Nephron (organoid): ENCODE data around the gene MGP.

Experiments
- H3K27ac Mint-ChIP-seq, 3 experiments: 2 replicates each; pipeline ENCODE4 v1.8.0; 2020; ENCODE audit warnings: mixed read lengths in 3 of 3, mild to moderate bottlenecking in 2 of 3, moderate library complexity in 1 of 3
- H3K27me3 Mint-ChIP-seq: 2 replicates; pipeline ENCODE4 v1.8.0; 2021; ENCODE audit warnings: low read depth, mild to moderate bottlenecking, moderate library complexity, mixed read lengths
- H3K36me3 Mint-ChIP-seq: 2 replicates; pipeline ENCODE4 v1.8.0; 2020; ENCODE audit warnings: low read depth, mixed read lengths
- H3K4me1 Mint-ChIP-seq: 2 replicates; pipeline ENCODE4 v1.8.0; 2020; ENCODE audit warnings: mixed read lengths
- H3K4me3 Mint-ChIP-seq, 3 experiments: 2 replicates each; pipeline ENCODE4 v1.8.0; 2020; ENCODE audit warnings: mild to moderate bottlenecking in 3 of 3, mixed read lengths in 3 of 3, moderate library complexity in 2 of 3
- H3K9me3 Mint-ChIP-seq: 2 replicates; pipeline ENCODE4 v1.8.0; 2020; ENCODE audit warnings: mixed read lengths
- TF ChIP-seq, protein P1 (sequence below), 3 experiments: fragments of 200-600 bp; sonication (generic); IDR thresholded peaks; one replicate each; pipeline ENCODE4 v1.5.0; 2021; ENCODE audit warnings: antibody characterized with exemption in 3 of 3; ENCODE audit not compliant: unreplicated experiment in 3 of 3

Gene MGP

DNA sequence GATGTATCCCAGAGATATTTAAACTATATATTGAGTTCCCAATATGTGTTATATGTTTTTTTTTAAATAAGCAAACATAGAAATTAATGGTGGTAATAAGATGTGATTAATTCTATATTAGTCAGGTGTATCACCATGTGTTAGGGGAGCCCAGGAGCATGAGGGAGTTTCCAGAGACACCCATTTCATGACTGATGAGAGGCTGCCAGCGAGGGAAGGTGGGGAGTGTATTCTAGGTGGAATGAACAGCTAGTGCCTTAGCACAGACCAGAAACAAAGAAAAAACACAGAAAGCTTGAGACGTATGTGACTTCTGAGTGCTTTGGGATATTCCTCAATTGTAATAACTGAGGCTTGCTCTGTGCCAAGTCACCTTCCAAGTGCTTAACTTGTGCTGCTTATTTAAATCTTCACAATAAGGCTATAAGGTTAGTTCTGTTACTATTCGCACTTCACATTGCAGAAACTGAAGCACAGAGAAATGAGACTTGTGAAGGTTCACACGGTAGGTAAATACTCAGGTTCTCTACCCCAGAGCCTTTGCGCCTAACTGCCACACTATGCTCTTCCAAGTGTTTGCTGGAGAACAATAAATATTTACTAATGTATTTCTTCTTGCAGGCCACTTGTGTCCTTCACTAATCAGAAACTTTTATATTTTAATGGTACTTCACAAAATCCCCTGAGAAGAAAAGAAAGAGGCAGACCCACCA lies 17.9 kb upstream of the MGP start:
- peaks cover 34% of the 10 kb centered on the region for H3K4me1 Mint-ChIP-seq
- peaks cover 4% of the 10 kb centered on the region for H3K9me3 Mint-ChIP-seq
- H3K4me3 Mint-ChIP-seq, result no peak overlapping the region
- no peaks in the 10 kb centered on the region for H3K36me3 Mint-ChIP-seq
- no peaks in the 10 kb centered on the region for H3K27me3 Mint-ChIP-seq
- peak overlapping the region in 2 of 3 experiments; percentile 47 to 54 for H3K27ac Mint-ChIP-seq
- TF ChIP-seq, protein P1, sequence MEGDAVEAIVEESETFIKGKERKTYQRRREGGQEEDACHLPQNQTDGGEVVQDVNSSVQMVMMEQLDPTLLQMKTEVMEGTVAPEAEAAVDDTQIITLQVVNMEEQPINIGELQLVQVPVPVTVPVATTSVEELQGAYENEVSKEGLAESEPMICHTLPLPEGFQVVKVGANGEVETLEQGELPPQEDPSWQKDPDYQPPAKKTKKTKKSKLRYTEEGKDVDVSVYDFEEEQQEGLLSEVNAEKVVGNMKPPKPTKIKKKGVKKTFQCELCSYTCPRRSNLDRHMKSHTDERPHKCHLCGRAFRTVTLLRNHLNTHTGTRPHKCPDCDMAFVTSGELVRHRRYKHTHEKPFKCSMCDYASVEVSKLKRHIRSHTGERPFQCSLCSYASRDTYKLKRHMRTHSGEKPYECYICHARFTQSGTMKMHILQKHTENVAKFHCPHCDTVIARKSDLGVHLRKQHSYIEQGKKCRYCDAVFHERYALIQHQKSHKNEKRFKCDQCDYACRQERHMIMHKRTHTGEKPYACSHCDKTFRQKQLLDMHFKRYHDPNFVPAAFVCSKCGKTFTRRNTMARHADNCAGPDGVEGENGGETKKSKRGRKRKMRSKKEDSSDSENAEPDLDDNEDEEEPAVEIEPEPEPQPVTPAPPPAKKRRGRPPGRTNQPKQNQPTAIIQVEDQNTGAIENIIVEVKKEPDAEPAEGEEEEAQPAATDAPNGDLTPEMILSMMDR (IDR thresholded peaks at IDR 0.05; ENCODE audit: unreplicated experiment in 3 of 3), result no peak

DNA sequence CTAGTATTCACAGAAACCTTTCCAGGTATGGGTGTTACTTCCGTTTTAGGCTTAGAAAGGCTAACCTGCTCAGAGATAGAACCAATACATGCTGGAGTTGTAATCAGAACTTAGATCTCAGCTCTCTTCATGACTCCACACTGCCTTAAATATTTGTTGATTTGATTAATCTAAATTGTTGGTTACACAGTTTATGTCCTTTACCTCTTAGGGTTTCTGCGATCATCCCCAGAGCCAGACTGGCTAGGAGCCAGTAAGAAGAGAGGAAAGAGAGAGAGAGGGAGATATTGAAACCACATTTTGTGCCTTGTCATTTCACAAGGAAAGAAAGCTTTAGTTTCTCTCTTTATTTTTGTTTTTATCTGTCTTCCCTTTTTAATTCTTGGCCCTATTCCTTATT lies 16.8 kb upstream of the MGP start:
- Mint-ChIP-seq H3K4me3 (no peak overlapping the region), H3K36me3 (no peaks in the 10 kb centered on the region), H3K27ac (peak overlapping the region in 2 of 3 experiments; percentile 51 to 54), H3K4me1 (peaks cover 34% of the 10 kb centered on the region), H3K27me3 (no peaks in the 10 kb centered on the region), H3K9me3 (no peaks in the 10 kb centered on the region)
- TF ChIP-seq, protein P1 (IDR thresholded peaks at IDR 0.05; ENCODE audit: unreplicated experiment in 3 of 3), result no peak

DNA sequence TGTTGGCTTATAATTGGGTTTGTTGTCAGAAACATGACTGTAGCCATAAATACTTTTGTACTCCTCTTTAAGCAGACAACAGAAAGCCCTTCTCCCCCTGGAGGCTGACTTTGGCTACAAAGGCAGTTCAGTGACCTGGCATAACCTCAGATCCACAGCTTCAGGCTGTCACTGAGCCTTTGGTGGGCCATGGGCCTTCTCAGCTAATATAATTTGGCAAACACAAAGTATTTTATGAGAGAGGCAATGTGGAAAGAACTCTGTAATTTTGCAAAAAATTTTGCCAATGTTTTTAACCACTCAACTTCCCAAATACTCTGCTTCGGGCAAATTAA lies 15.5 kb upstream of the MGP start:
- H3K27me3 Mint-ChIP-seq, result no peaks in the 10 kb centered on the region
- H3K4me1 Mint-ChIP-seq, result peaks cover 44% of the 10 kb centered on the region
- no peaks in the 10 kb centered on the region for H3K9me3 Mint-ChIP-seq
- H3K27ac Mint-ChIP-seq, result peak overlapping the region in 1 of 3 experiments; percentile 29
- TF ChIP-seq, protein P1 (IDR thresholded peaks at IDR 0.05; ENCODE audit: unreplicated experiment in 3 of 3), result no peak
- H3K4me3 Mint-ChIP-seq, result no peak overlapping the region
- H3K36me3 Mint-ChIP-seq, result no peaks in the 10 kb centered on the region

DNA sequence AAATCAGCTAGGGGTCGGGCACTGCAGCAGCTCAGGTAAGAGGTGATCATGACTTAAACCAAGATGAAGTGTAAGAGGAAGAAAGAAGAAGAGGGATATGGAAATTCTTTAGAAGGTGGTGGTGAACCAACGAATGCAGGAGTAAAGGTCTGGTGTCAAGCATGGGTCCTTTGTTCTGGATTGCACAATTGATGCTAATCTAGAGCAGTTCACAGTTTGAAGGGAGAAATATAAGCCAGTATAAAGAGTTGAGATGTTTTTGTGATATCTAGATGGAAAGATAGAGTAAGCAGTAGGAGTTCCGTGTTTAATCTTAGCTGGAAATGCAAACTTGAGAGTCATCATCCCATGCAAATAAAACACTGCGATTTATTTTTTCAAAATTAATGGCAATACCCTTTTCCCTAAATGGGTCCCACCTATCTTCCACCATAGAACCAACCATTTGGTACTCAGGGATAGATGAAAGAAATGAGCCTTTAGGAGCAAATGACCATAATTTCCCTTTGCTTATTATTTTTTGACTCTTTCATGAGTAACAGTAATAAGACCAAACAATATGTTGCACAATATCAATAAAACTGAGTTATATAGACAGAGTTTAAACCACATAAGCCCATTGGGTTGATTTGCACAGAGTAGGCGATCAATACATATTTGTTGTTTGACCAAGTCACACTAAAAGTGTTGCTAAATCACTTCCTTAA lies 15.0 kb upstream of the MGP start:
- H3K4me1 Mint-ChIP-seq, result peaks cover 49% of the 10 kb centered on the region
- no peaks in the 10 kb centered on the region for H3K9me3 Mint-ChIP-seq
- TF ChIP-seq, protein P1 (IDR thresholded peaks at IDR 0.05; ENCODE audit: unreplicated experiment in 3 of 3), result no peak
- H3K36me3 Mint-ChIP-seq, result no peaks in the 10 kb centered on the region
- peak overlapping the region in 2 of 3 experiments; percentile 8 to 23 for H3K27ac Mint-ChIP-seq
- no peaks in the 10 kb centered on the region for H3K27me3 Mint-ChIP-seq
- H3K4me3 Mint-ChIP-seq, result no peak overlapping the region

DNA sequence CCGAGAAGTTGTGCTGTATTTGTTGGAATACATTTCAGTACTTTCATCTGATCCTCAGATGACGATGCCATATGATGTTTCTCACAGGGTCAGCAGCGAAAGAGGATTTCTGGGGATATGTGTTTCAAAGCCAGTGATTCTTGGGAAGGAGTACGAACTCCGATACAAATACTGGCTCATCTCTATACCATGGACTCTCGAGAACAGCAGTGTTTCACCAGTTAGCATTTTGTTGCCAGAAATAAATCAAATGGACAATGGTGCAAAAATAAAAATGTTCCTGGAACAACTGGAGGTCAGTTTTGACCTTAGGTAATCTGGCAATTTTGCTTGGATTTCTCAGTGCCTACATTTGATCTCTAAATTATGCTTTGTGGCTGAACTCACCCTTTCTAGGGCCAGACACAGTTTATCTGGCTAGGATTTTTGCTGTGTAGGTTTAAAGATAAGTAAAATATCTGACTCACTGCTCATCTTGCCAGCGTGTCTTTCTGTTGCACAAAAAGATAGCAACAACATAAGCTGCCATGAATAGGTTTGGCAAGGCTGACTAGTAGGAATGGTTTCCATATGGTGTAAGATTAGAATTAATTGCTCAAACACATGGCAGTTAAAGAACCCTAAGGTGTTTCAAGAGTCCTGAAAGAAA lies 11.0 kb upstream of the MGP start:
- Mint-ChIP-seq H3K27ac (peak overlapping the region; percentile 77 to 99 (median 95)), H3K27me3 (no peaks in the 10 kb centered on the region), H3K9me3 (no peaks in the 10 kb centered on the region), H3K4me1 (peaks cover 61% of the 10 kb centered on the region), H3K36me3 (no peaks in the 10 kb centered on the region), H3K4me3 (peak overlapping the region in 2 of 3 experiments; percentile 11 to 44)
- TF ChIP-seq, protein P1 (IDR thresholded peaks at IDR 0.05; ENCODE audit: unreplicated experiment in 3 of 3), result no peak
